ENCODE data around the gene TWIST2. TPM values are rescaled to one million over a fixed set of nuclear protein-coding genes. Genes with fewer than 3 reads are reported as not detected.

The TWIST2 gene
- total RNA-seq, 2 experiments from 2014 or later: not detected

DNA sequence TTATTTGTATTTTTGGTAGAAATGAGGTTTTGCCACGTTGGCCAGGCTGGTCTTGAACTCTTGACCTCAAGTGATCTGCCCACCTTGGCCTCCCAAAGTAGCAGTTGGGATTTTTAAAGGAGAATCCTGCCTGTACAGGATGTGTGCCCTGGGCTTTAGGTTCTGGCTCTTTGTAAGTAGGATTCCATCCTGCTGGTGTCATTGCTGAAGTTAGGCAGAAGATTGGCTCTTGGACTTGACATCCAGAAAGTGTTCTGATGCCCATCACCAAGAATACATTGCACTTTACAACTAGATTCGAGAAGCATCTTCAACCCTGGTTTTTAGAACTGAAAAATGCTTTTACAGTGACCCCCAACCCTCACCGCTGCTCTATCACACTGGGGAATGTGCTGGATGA is 4.4 kb upstream of the TWIST2 start:
- DNase-seq (no peak), ATAC-seq (no peak)
- TF ChIP-seq CTCF (IDR thresholded peaks at IDR 0.05): no peak
- no peaks in the 10 kb centered on the region for H3K9me3 Mint-ChIP-seq
- no peak overlapping the region for H3K4me3 Mint-ChIP-seq
- H3K27ac Mint-ChIP-seq: no peak overlapping the region
- ChIA-PET CTCF (no interaction called here), POLR2A (no interaction called here)
- H3K4me1 Mint-ChIP-seq (ENCODE audit: low read depth): no peaks in the 10 kb centered on the region
- no peaks in the 10 kb centered on the region for H3K36me3 Mint-ChIP-seq (ENCODE audit: low read depth)
- peaks cover 40% of the 10 kb centered on the region for H3K27me3 Mint-ChIP-seq
- intact Hi-C loops (cut with micrococcal nuclease): no loop called here

DNA sequence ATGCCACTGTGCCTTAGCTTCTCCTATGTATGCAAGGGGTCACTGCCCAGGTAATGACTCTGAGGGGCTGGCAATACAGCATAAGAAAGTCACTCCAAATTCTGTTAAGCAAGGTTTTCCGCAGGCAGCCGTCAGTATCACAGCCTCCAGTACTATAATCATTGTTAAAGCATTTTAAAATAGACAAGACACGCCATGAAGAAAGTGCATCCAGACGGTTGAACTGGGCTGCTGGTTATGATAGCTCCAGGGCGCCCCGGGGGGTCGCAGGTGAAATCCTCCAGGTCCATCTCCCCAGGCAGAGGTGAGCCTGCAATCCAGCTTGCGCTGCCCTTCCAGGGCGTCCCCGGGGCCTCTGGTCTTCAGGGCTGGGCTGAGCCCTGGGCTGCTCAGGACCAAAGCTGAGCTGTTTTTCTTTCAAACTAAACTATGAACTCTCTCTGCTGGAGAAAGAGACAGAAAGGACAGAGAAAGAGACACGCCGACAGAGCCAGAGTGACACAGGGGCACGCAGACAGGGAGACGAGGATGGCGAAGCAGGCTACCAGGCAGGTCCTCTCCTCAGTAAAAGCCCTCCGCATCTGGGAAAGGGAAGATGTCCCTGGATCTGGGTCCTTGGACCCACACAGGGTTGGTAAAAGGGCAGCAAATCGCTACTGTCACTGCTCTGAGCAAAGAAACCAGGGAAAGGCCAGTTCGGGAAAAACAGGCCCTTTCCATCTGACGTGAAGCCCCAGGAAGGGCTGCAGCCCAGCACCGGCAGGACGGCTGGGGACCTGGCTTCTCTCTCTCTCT is 2.1 kb upstream of the TWIST2 start:
- ChIA-PET CTCF (no interaction called here), POLR2A (interaction anchor here (0.7 kb wide), 1 partner anchor 120 kb away, joined by 3 read pairs; no protein-coding TSS in a partner anchor)
- Mint-ChIP-seq H3K9me3 (no peaks in the 10 kb centered on the region), H3K27me3 (peaks cover 47% of the 10 kb centered on the region), H3K4me3 (no peak overlapping the region), H3K4me1 (ENCODE audit: low read depth) (no peaks in the 10 kb centered on the region), H3K36me3 (ENCODE audit: low read depth) (no peaks in the 10 kb centered on the region), H3K27ac (no peak overlapping the region)
- no peak for TF ChIP-seq CTCF (IDR thresholded peaks at IDR 0.05)
- intact Hi-C loops (cut with micrococcal nuclease): no loop called here
- DNase-seq: no peak
- ATAC-seq: no peak

GRCh38 chr2:238846378-238846627 is 1.6 kb upstream of the TWIST2 start:
- intact Hi-C loops (cut with micrococcal nuclease): no loop called here
- CTCF ChIA-PET: no interaction called here
- DNase-seq: no peak

DNA sequence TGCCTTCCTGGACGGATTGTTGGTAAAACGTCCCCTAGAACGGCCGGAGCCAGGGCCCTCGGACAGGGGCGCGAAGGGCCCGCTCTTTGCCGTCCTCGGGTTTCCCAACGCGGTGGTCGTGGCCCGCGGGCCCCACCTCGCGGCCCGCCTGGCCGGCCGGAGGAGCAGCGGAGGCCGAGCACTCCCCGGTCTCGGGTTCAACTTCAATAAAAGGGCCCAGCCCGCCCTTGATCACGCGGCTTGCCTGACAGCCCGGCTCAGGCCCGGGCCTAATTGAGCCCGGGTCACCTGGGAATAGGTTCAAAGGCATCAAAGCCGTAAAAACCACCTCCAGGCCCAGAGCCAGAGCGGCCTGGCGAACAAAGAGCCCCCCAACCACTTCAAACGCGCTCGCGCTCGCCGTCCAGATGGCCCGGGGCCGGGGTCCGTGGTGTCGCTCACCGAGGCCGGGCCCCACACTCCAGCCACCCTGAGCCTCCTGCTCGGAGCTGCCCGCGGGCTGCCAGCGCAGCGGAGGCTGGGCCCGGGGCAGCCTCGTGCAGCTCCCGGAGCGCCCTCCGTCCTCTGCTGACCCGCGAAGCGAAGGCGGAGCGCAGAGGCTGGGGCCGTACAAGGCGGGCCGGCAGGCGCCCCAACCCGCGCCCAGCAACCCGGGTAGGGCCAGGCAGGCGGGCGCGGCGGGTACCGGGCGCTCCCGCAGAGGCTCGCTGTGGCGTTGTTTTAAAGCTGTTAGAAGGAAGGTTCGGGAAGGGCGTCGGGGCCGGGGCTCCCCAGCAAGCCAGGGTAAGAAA is 1.1 kb upstream of the TWIST2 start:
- no peak overlapping the region for H3K4me3 Mint-ChIP-seq
- CTCF ChIA-PET: no interaction called here
- no peaks in the 10 kb centered on the region for H3K4me1 Mint-ChIP-seq (ENCODE audit: low read depth)
- DNase-seq (no peak), ATAC-seq (no peak)
- H3K27me3 Mint-ChIP-seq: peaks cover 56% of the 10 kb centered on the region
- intact Hi-C loops (cut with micrococcal nuclease): no loop called here
- H3K36me3 Mint-ChIP-seq (ENCODE audit: low read depth): no peaks in the 10 kb centered on the region
- POLR2A ChIA-PET: no interaction called here
- H3K9me3 Mint-ChIP-seq: no peaks in the 10 kb centered on the region
- H3K27ac Mint-ChIP-seq: no peak overlapping the region
- TF ChIP-seq CTCF (IDR thresholded peaks at IDR 0.05): no peak

More at GRCh38 chr2:238846378-238846627, 1.6 kb upstream of the TWIST2 start:
- Mint-ChIP-seq H3K4me3 (no peak overlapping the region), H3K36me3 (ENCODE audit: low read depth) (no peaks in the 10 kb centered on the region), H3K27me3 (peaks cover 53% of the 10 kb centered on the region), H3K4me1 (ENCODE audit: low read depth) (no peaks in the 10 kb centered on the region), H3K27ac (no peak overlapping the region), H3K9me3 (no peaks in the 10 kb centered on the region)
- no peak for TF ChIP-seq CTCF (IDR thresholded peaks at IDR 0.05)
- ATAC-seq: no peak
- POLR2A ChIA-PET: interaction anchor here (0.7 kb wide), 1 partner anchor 119 kb away, joined by 3 read pairs; no protein-coding TSS in a partner anchor

DNA sequence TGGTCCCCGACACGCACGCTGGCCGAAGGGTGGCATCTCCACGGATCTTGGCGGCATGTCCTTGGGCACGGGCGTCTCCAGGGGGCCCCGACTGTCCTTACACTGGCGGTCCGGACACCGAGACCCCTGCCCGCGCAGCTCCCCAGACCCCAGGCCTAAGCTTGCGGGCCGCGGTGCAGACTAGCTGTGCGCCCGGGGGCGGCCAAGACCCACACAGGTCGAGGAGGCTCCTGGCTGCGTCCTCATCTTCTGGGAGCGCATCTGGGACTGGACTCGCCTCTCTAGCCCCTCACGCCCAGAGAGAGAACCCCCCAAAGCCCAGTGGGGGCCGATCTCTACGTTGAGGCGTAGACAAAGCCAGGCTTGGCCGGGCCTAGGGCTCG is 475 bp upstream of the TWIST2 start:
- ATAC-seq: no peak
- H3K27me3 Mint-ChIP-seq: peaks cover 56% of the 10 kb centered on the region

More for the DNA sequence above, 475 bp upstream of the TWIST2 start:
- DNase-seq: no peak
- CTCF ChIA-PET: no interaction called here
- no peak for TF ChIP-seq CTCF (IDR thresholded peaks at IDR 0.05)
- no peak overlapping the region for H3K4me3 Mint-ChIP-seq
- no peaks in the 10 kb centered on the region for H3K9me3 Mint-ChIP-seq
- POLR2A ChIA-PET: no interaction called here
- intact Hi-C loops (cut with micrococcal nuclease): no loop called here
- H3K4me1 Mint-ChIP-seq (ENCODE audit: low read depth): no peaks in the 10 kb centered on the region
- H3K27ac Mint-ChIP-seq: no peak overlapping the region
- no peaks in the 10 kb centered on the region for H3K36me3 Mint-ChIP-seq (ENCODE audit: low read depth)

All from activated CD8-positive, alpha-beta T cell treated with anti-CD3 and anti-CD28 coated beads for 36 hours (primary cell).